RWPE2 (cell line): ENCODE data around the gene SIAH1.
A peak's percentile ranks its signal among the peaks of the same experiment; 100 is the strongest.

Experiments used
- ATAC-seq: fragments of 200-7000 bp; cut with Tn5 transposase; 3 replicates; pipeline ENCODE4 v1.9.1; 2021; ENCODE audit warnings: low read depth
- DNase-seq: peaks from one replicate; pipeline ENCODE4 v3.0.0-alpha.2; 2020; ENCODE audit warnings: low spot score
- H3K27ac ChIP-seq: fragments of 450-650 bp; 2 replicates; pipeline ENCODE4 v1.5.1; 2017; ENCODE audit warnings: mild to moderate bottlenecking; ENCODE audit not compliant: poor library complexity, severe bottlenecking
- H3K27me3 ChIP-seq: fragments of 250-450 bp; sonication (Bioruptor Pico); 2 replicates; pipeline ENCODE4 v1.5.1; 2021; ENCODE audit warnings: mild to moderate bottlenecking, moderate library complexity; ENCODE audit not compliant: insufficient read depth, poor library complexity, severe bottlenecking
- H3K36me3 ChIP-seq: fragments of 250-450 bp; sonication (Bioruptor Pico); 2 replicates; pipeline ENCODE4 v1.5.1; 2020; ENCODE audit warnings: low read depth, mild to moderate bottlenecking, moderate library complexity
- H3K4me1 ChIP-seq: fragments of 250-450 bp; sonication (Bioruptor Pico); 2 replicates; pipeline ENCODE4 v1.5.1; 2021; ENCODE audit warnings: mild to moderate bottlenecking, moderate library complexity; ENCODE audit not compliant: insufficient read depth, poor library complexity, severe bottlenecking
- H3K4me3 ChIP-seq: fragments of 250-450 bp; sonication (Bioruptor Pico); 2 replicates; pipeline ENCODE4 v1.5.1; 2021; ENCODE audit warnings: mild to moderate bottlenecking, moderate library complexity; ENCODE audit not compliant: severe bottlenecking
- H3K9me3 ChIP-seq: fragments of 250-450 bp; sonication (Bioruptor Pico); 2 replicates; pipeline ENCODE4 v1.5.1; 2021; ENCODE audit warnings: mild to moderate bottlenecking, moderate library complexity; ENCODE audit not compliant: severe bottlenecking
- CTCF ChIP-seq: fragments of 450-650 bp; IDR thresholded peaks from one replicate; pipeline ENCODE4 v1.5.1; 2017; ENCODE audit warnings: mild to moderate bottlenecking, moderate library complexity; ENCODE audit not compliant: poor library complexity, severe bottlenecking

SIAH1 gene

GRCh38 chr16:48326915-48327314 lies 58.3 kb downstream of the SIAH1 start:
- no peak overlapping the region for H3K27ac ChIP-seq
- DNase-seq, result no peak
- peaks cover 21% of the 10 kb centered on the region for H3K36me3 ChIP-seq
- TF ChIP-seq CTCF, result no peak
- H3K9me3 ChIP-seq, result no peaks in the 10 kb centered on the region
- no peak overlapping the region for H3K4me3 ChIP-seq
- H3K27me3 ChIP-seq, result no peaks in the 10 kb centered on the region
- no peak for ATAC-seq
- H3K4me1 ChIP-seq, result no peaks in the 10 kb centered on the region

GRCh38 chr16:48323783-48324775 lies 61.1 kb downstream of the SIAH1 start:
- H3K27ac ChIP-seq, result no peak overlapping the region
- no peaks in the 10 kb centered on the region for H3K27me3 ChIP-seq
- peaks cover 29% of the 10 kb centered on the region for H3K36me3 ChIP-seq
- H3K9me3 ChIP-seq, result no peaks in the 10 kb centered on the region
- no peak overlapping the region for H3K4me3 ChIP-seq
- DNase-seq (no peak), ATAC-seq (no peak)
- no peak for TF ChIP-seq CTCF
- no peaks in the 10 kb centered on the region for H3K4me1 ChIP-seq

GRCh38 chr16:48321317-48322036 lies 63.7 kb downstream of the SIAH1 start:
- DNase-seq (no peak), ATAC-seq (peak; percentile 35; the same call in 2 of the 3 replicates)
- H3K4me1 ChIP-seq, result peaks cover 7% of the 10 kb centered on the region

GRCh38 chr16:48318630-48319029 lies 66.6 kb downstream of the SIAH1 start:
- no peak for TF ChIP-seq CTCF
- Histone ChIP-seq H3K4me1 (peaks cover 7% of the 10 kb centered on the region), H3K27me3 (no peaks in the 10 kb centered on the region), H3K36me3 (peaks cover 29% of the 10 kb centered on the region), H3K27ac (no peak overlapping the region), H3K9me3 (no peaks in the 10 kb centered on the region), H3K4me3 (no peak overlapping the region)
- ATAC-seq (no peak), DNase-seq (no peak)

More at GRCh38 chr16:48321317-48322036, 63.7 kb downstream of the SIAH1 start:
- no peak for TF ChIP-seq CTCF
- Histone ChIP-seq H3K4me3 (no peak overlapping the region), H3K27ac (no peak overlapping the region), H3K9me3 (no peaks in the 10 kb centered on the region), H3K27me3 (no peaks in the 10 kb centered on the region), H3K36me3 (peaks cover 31% of the 10 kb centered on the region)
